HG03558 (cell line): Measurements from ENCODE around the gene TEAD1.
"Not testable (repeated sequence)": the region's sequence is repeated elsewhere in the genome, so short reads cannot be mapped to it uniquely, and the experiment has no call there.

Source experiments
- ATAC-seq: cut with Tn5 transposase; IDR thresholded peaks from one replicate; pipeline ENCODE4 v1.9.1; 2021; ENCODE audit warnings: moderate number of reproducible peaks; ENCODE audit not compliant: unreplicated experiment; ENCODE audit errors: extremely low read depth

Gene TEAD1

DNA sequence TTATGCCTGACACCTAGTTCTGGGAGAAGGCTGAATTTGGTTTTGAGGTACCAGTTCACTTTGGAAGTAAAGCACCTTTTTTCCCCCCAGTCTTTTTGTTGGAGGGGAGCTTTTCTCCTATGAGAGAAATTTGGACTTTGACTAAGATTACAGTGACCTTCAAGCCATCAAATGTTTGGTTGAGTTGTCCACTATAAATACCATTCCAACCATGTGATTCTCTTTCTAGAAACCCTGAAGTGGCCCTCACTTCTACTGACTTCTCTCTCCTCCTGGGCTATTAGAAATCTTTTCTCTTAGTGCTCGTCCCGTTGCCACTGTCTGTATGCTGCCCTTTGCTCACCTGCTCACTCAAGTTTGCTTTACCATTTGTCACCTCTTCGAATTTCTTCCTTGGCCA lies 82.6 kb downstream of the TEAD1 start:
- no peak for ATAC-seq

DNA sequence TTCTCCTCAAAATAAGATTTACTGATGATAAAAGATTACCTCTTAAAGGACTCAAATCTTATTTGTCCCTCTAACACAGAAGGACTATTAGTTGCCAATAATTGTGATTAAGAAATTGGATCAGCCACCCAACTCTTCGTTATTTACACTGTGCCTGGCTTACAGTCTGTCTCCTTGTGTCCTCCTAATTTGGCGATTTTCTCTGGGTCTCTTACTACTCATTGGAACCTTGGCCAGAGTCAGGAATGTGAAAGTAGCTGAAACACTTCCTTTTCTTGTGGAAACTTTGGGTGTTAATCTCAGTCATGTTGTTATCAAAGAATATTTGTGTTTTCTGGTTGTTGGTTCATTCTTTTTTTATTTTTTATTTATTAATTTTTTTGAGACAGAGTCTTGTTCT lies 83.2 kb downstream of the TEAD1 start:
- no peak for ATAC-seq

DNA sequence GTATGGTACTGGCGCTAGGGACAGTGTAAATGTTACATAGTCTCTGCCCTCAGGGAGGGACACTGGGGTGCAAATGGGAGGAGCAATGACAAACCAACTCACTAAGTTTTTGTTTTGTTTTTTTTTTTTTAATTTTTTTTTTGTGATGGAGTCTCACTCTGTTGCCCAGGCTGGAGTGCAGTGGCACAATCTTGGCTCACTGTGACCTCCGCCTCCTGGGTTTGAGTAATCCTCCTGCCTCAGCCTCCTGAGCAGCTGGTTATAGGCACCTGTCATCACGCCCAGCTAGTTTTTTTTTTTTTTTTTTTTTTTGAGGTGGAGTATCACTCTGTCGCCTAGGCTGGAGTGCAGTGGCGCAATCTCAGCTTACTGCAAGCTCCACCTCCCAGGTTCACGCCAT lies 83.9 kb downstream of the TEAD1 start:
- ATAC-seq: not testable (repeated sequence)

DNA sequence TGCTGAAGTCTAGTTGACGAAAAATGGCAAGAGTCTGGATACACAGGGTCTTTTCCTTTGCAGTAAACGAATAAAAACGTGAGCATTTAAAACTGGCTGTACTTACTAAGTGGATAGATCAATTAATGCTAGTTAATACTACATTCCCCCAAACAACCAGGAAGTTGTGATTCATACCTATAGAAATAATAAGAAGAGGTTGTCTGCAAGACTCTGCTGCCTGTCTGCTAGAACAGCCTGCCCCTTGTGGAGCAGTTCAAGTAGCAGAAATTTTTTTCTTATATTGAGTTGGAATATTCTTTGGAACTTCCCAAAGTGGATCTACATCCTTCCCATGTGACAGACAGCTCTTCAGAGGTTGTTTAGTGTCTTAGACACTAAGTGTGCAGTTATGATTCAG lies 86.8 kb downstream of the TEAD1 start:
- ATAC-seq: no peak

DNA sequence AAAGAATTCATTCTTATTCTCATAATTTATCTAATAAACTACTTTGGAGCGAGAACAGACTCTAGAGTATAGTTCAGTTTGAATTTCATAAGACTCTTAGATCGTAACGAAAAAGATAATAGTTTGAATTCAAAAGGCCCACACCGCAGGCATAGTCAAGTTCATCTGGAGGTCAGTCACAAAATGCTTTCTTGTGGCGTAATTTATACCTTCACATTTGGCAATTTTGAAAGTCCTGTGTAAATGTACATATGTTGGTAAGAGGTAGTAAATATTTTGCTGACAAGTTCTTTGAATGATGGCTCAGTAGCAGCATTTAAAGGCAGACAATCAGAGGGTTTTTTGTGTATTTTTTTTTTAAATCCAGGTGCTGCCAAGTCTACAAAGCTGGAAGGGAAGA lies 88.1 kb downstream of the TEAD1 start:
- no peak for ATAC-seq

DNA sequence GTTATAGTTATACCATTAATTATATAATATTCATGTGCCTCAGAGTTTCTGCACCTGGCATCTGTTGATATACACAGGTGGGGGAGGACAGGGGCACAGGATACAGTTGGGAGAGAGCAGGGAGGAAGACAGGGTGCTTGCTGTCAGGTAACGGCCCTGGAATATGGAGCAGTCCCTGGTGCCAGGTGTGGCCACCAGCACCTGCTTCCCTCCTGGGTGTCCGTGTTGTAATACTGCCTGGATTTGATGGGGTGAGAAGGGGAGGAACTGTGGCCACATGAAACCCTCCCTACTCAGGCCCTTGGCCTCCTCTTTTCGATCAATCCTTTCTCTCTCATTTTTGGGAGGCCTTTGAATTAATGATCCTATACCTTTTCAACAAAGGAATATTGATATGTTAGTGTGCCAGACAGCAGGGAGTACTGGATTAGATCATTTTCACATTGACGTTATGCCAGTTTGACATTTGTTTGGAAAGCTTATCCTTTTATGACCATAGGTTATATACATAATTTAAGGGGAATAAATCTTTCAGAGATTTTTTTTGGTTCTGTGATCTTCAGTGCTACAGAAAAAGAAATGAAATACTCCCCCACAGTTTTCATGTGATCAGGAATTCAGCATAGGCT lies 88.6 kb downstream of the TEAD1 start:
- ATAC-seq: no peak

DNA sequence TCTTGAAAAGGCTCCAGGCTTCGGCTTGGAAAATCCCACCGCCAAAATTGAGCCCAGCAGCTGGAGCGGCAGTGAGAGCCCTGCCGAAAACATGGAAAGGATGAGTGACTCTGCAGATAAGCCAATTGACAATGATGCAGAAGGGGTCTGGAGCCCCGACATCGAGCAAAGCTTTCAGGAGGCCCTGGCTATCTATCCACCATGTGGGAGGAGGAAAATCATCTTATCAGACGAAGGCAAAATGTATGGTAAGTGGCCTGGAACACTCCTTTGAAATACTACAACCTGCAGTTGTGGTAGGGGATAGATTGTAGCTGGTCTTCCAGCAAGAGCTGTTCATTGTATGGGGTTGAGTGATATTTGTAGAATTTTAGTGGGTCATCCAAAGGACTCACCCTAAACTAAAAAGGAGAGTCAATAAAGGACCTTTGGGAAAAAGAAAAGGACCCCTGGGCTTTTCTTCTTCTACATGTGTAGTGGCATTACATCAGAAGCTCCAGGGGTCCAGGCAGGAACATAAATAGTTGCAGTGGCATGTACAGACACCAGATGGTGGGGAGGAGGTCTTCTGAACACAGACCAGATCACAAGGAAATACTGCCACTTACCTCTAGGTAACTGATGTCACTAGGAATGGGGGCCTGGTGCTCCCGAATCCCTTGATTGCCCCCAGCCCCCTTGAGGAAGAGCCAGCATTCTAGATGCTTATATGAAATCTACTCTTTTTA lies 90.1 kb downstream of the TEAD1 start:
- ATAC-seq: no peak

DNA sequence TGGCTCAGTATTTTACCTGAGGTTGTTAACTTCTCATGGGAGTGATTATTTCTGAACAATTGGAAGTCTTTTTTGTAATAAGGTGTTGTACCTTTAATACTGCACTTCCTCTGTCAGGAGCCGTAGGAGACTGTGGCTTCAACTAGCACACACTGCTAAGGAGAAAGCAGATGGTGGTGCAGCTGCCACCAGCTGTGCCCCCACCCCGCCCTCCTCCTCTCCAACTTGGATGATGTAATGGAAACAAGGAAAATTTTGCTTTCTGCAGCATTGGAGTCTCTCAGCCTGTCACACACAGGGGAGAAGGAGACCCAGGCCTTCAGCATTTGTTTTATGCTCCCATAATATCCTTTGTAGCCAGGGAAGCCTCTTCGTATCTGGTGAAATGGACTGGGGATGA lies 91.2 kb downstream of the TEAD1 start:
- ATAC-seq: no peak

DNA sequence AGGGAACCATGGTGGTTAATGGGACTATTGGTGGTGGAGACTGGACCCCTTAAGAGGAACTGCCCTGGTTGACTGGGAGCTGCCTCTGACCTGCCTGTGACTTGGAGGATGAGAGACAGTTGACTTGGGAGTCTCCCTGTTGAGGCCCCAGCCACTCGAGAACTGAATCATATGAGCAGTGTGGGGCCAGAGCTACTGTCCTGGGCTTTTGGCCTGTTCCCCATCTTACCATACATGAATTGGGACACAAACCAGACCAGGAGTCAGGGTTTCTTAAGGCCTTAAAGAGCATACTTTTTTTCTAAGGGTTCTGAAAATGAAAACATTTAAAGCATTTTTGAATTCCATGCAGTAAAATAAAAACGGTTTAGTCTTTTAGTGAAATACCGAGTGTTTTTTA lies 92.8 kb downstream of the TEAD1 start:
- no peak for ATAC-seq

DNA sequence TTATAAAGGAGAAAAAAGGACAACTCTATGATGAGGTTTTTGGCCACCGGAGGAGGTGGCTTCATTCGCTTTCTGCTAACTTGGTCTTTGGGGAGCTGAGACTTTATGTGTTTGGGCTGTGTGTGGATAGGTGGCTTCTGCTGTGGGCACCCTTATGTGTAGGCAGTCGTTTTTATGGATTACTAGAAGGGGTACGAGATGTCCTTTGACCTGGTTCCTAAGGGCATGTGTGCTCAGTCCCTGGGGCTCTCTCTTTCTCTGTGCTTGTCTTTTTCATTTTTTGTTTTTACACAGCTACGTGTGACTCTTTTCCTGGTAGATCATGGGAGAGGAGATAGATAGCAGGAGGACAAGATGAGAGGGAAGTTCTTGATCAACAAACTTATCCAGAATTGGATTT lies 93.4 kb downstream of the TEAD1 start:
- ATAC-seq: no peak

DNA sequence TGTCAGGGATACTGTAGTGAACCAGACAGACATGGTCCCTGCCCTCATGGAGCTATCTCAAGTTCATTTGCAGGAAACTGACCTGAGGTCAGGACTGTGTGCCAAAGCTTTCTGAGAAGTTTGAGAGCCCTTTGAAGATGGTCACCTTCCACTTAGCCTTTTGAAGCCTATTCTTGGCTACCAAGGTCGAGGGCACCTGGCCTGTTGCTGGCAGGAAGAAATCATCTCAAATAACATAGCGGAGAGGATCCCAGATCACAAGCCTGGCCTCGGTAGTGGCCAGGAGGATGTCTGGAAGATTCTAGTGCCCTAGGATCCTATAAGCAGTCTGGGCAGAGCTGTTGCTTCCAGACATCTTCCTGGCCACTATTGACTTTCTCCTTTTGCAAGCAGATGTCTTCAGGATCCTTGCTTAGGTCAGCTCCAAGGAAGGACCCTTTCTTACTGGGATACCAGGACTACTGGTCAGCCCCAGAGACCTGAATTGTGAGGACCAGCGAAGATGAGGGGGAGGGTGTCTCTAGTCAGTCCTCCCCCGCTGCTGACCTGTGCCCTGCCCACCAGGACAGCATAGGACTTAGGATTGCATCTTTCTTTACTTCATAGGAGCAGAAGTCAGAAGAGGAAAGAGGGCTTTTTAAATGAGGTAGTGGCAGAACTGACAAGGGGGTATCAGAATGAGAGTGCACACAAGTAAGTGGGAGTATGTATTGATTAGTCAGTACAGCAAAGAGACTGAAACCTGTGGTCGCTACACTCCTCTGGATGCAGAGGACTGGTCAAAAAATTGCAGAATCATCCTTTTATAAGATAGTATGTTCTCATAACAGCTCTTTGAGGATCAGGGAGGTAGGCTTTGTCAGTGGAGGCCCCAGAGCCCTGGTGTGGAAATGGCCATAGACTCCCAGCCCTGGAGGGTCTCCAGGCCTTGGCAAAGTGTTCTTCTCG lies 94.8 kb downstream of the TEAD1 start:
- peak; percentile 55 for ATAC-seq

DNA sequence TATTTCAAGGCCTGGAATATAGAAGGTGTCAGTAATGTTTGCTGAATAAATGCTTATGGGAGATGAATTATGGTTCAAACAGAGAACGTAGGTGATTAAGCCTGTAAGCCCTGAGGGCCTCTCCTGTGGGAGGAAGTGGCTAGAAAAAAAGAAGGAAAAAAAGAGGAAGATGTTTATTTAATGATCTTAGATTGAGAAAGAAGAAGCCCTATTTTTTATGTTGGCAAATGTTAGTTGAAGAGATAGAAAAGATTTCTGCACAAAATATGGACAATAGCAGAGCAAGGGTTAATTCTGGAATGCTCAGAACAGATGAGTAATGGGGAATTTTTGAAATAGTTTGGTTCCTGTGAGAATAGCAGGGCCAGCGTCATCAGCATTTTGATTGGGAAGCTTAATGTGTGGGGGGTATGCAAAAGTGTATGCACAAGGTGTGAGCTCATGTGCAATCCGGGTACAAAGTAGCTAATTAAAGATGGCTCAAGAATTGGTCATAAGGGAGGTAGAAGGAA lies 95.7 kb downstream of the TEAD1 start:
- ATAC-seq: no peak

DNA sequence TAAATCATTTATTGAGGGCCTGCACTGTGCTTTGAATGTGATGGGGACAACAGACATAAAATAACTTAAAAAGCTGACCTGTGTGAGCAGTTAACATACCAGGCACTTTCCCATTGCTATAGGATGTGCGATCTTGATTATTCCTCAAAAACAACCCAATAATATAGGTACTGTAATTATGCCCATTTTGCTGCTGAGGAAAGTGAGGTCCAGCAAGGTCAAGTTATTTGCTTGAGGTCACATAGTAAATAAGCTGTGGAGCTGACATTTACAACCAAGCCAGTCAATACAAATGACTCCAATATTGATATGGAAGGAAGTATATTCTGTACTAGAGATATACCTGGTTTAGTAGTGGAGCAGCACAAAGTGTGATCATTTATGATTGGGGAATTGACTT lies 96.2 kb downstream of the TEAD1 start:
- no peak for ATAC-seq

DNA sequence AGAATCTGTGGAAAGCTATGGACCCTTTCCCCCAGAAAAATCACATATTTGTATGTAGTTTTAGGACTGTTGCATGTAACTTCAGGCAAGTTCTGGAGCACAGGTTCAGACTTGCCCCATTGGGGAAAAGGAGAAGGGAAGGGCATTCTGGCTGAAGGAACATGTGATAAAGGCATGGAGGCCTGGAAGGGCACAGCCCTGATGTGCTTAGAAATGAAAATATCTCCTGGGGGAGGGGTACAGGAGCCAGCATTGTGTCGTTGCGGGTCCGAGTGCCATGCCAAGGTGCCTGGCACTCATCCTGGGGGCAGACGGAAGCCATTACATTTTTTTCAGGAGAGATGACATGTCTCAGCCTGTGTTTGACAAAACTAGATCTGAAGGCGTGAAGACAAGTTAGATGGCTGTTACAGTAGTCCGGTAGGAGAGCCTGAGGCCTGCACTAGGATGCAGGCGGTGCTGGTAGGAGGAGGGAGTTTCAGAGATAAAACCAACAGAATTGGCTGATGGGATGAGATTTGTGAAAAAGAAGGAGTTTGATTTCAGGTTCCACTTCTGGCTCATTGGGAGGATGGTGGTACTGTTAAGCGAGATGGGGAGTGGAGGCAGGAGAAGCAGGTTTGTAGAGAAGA lies 96.9 kb downstream of the TEAD1 start:
- ATAC-seq: no peak

DNA sequence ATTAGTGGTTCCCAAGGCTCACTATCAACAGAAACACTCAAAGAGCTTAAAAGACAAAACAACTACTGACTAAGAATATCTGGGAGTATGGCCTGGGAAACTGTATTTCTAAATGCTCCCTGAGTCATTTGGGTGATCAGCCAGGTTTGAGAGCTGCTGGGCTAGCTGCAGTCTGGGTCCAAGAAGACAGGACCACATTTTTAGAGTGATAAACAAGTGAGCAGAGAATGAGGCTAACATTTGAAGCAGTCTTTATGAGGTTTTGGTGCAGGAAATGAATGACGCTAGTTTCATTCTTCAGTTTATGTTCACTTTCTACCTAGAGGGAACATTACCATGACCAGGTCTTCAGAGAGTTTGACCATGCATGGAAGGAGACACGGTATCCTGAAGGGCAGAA lies 97.7 kb downstream of the TEAD1 start:
- ATAC-seq: no peak

DNA sequence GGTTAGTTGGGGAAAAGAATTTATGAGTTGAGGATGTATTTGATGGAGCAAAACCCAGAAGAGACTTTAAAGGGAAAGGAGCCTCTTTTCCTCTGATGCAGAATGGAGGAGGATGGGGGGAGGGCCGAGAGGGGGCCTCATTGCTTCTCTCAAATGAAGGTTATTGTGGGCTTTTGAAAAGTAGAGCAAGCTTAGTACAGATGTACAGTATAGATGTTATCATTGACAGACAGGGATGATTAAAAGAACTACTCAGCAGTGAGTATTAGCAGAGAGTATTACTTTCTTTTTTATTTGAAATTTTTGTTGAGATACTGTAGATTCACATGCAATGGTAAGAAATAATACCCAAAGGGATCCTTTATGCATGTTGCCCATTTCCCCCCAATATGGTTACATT lies 98.1 kb downstream of the TEAD1 start:
- no peak for ATAC-seq

DNA sequence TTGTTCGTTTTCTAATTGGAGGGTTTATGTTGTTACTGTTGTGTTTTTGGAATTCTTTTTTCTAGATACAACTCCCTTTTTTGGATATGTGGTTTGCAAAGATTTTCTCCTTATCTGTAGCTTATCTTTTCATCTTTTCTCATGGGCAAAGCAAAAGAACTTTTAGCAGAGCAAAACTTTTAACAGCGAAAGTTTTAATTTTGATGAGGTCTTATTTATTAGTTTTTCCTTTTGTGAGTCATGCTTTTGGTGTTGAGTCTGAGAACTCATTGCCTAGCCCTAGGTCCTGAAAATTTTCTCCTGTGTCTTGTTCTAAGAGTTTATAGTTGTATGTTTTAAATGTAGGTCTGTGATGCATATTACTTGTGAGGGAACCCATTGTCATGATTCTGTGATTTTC lies 99.4 kb downstream of the TEAD1 start:
- no peak for ATAC-seq

DNA sequence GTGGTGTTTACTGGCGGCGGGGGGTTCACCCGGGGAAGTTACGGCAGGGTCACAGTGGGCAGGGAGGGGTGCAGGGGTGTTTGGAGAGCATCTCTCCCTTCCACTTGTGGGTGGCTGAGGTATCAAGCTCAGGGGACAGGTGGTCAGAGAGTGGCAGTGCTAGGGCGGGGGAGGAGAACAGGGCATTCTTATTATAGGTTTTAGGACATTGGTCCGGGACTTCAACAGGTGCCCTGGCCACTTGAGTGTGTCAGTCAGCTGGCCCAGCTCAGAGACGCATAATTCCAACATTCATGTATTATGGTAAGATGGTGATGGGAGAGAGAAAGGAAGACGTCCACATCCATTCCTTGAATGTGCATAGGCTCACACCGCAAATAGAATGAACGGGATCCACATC lies 101.7 kb downstream of the TEAD1 start:
- no peak for ATAC-seq

DNA sequence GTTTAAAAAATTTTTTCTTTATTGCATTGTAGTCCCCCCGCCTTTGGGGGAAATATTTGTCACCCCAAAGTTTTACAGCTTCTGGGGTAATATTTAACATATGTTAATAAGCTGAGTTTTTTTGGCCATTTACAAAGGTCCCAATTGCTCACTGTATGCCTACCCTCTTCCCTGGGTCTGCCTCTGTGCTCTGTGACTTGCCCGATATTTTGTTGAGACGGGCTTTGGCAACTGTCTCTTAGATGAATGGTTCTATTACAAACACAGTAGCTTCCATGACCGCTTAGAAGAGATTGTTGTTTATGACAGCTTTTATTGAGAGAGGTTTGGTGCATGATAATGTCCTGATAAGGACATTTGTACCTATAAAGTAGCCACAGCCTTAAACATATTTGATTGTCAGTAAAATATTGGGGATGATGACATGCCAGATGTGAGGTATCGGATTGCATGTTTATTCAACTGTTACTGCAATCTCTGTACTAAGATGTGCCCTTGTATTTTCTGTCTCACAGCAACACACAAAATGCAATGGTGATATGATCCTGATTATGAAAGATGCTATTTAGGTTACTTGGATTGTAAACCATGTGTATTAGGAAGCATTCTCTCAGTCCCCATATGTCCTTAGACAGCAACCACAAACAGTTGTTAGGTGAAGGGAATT lies 103.1 kb downstream of the TEAD1 start:
- no peak for ATAC-seq
